Parathyroid adenoma (tissue), 2 donors: Measurements from ENCODE around the gene MED9.

Source experiments
- H2AFZ ChIP-seq: fragments of 300-600 bp; sonication (generic); one replicate; pipeline ENCODE4 v1.7.0; 2017; ENCODE audit warnings: antibody characterized with exemption, mild to moderate bottlenecking
- H3K27ac ChIP-seq: fragments of 300-600 bp; sonication (generic); one replicate; pipeline ENCODE4 v1.7.0; 2017
- H3K27me3 ChIP-seq: fragments of 300-600 bp; sonication (generic); one replicate; pipeline ENCODE4 v1.7.0; 2017; ENCODE audit warnings: low read length; ENCODE audit not compliant: control insufficient read depth, insufficient read depth
- H3K36me3 ChIP-seq: fragments of 300-600 bp; sonication (generic); one replicate; pipeline ENCODE4 v1.7.0; 2017; ENCODE audit warnings: low read length; ENCODE audit not compliant: control insufficient read depth, insufficient read depth
- H3K4me1 ChIP-seq: fragments of 300-600 bp; sonication (generic); one replicate; pipeline ENCODE4 v1.7.0; 2017; ENCODE audit warnings: control low read depth
- H3K4me2 ChIP-seq: fragments of 300-600 bp; sonication (generic); one replicate; pipeline ENCODE4 v1.7.0; 2017; ENCODE audit warnings: low read length
- H3K4me3 ChIP-seq: fragments of 300-600 bp; sonication (generic); one replicate; pipeline ENCODE4 v1.7.0; 2017; ENCODE audit warnings: low read depth, low read length
- H3K79me2 ChIP-seq: fragments of 300-600 bp; sonication (generic); one replicate; pipeline ENCODE4 v1.7.0; 2017; ENCODE audit warnings: control low read depth
- H3K9ac ChIP-seq: fragments of 300-600 bp; sonication (generic); one replicate; pipeline ENCODE4 v1.7.0; 2017; ENCODE audit warnings: mild to moderate bottlenecking
- H3K9me3 ChIP-seq: fragments of 300-600 bp; sonication (generic); one replicate; pipeline ENCODE4 v1.7.0; 2017; ENCODE audit warnings: low read length; ENCODE audit not compliant: control insufficient read depth
- CTCF ChIP-seq: fragments of 300-600 bp; sonication (generic); IDR thresholded peaks from one replicate; pipeline ENCODE4 v1.7.0; 2017; ENCODE audit warnings: antibody characterized with exemption, mild to moderate bottlenecking
- donor health status: primary hyperparathyroidism.

The MED9 gene

GRCh38 chr17:17446666-17447155 is 30.1 kb upstream of the MED9 start:
- Histone ChIP-seq H3K4me1 (peaks cover 6% of the 10 kb centered on the region), H3K36me3 (no peaks in the 10 kb centered on the region), H2AFZ (no peak overlapping the region), H3K27ac (peak overlapping the region; percentile 15), H3K27me3 (no peaks in the 10 kb centered on the region), H3K9me3 (no peaks in the 10 kb centered on the region), H3K4me3 (no peak overlapping the region), H3K4me2 (no peak overlapping the region), H3K79me2 (no peaks in the 10 kb centered on the region), H3K9ac (no peak overlapping the region)
- TF ChIP-seq CTCF: no peak

GRCh38 chr17:17447264-17447663 is 29.5 kb upstream of the MED9 start:
- H3K9me3 ChIP-seq: no peaks in the 10 kb centered on the region
- no peak overlapping the region for H3K4me3 ChIP-seq
- H3K36me3 ChIP-seq: no peaks in the 10 kb centered on the region
- H3K4me1 ChIP-seq: peaks cover 6% of the 10 kb centered on the region
- no peaks in the 10 kb centered on the region for H3K27me3 ChIP-seq
- no peak overlapping the region for H2AFZ ChIP-seq
- H3K27ac ChIP-seq: no peak overlapping the region
- no peak for TF ChIP-seq CTCF
- H3K79me2 ChIP-seq: no peaks in the 10 kb centered on the region
- H3K9ac ChIP-seq: no peak overlapping the region
- H3K4me2 ChIP-seq: no peak overlapping the region

- Histone ChIP-seq H2AFZ (no peak overlapping the region), H3K36me3 (no peaks in the 10 kb centered on the region), H3K27ac (no peak overlapping the region), H3K79me2 (no peaks in the 10 kb centered on the region), H3K9ac (no peak overlapping the region), H3K4me2 (no peak overlapping the region), H3K27me3 (no peaks in the 10 kb centered on the region), H3K9me3 (no peaks in the 10 kb centered on the region), H3K4me1 (peaks cover 6% of the 10 kb centered on the region), H3K4me3 (no peak overlapping the region)
- TF ChIP-seq CTCF: no peak
Measured at GRCh38 chr17:17448076-17448475, 28.7 kb upstream of the MED9 start.

- H3K4me3 ChIP-seq: no peak overlapping the region
- TF ChIP-seq CTCF: no peak
- H2AFZ ChIP-seq: no peak overlapping the region
- no peak overlapping the region for H3K4me2 ChIP-seq
- no peaks in the 10 kb centered on the region for H3K79me2 ChIP-seq
- no peaks in the 10 kb centered on the region for H3K9me3 ChIP-seq
- no peak overlapping the region for H3K9ac ChIP-seq
- H3K36me3 ChIP-seq: no peaks in the 10 kb centered on the region
- peaks cover 6% of the 10 kb centered on the region for H3K4me1 ChIP-seq
- no peaks in the 10 kb centered on the region for H3K27me3 ChIP-seq
- H3K27ac ChIP-seq: no peak overlapping the region
Measured at GRCh38 chr17:17448723-17449122, 28.1 kb upstream of the MED9 start.

- H3K36me3 ChIP-seq: no peaks in the 10 kb centered on the region
- no peaks in the 10 kb centered on the region for H3K9me3 ChIP-seq
- no peak overlapping the region for H3K27ac ChIP-seq
- no peak overlapping the region for H3K9ac ChIP-seq
- no peaks in the 10 kb centered on the region for H3K79me2 ChIP-seq
- no peak overlapping the region for H2AFZ ChIP-seq
- H3K4me3 ChIP-seq: no peak overlapping the region
- no peak for TF ChIP-seq CTCF
- H3K27me3 ChIP-seq: no peaks in the 10 kb centered on the region
- H3K4me2 ChIP-seq: no peak overlapping the region
- no peaks in the 10 kb centered on the region for H3K4me1 ChIP-seq
Measured at GRCh38 chr17:17453088-17453487, 23.7 kb upstream of the MED9 start.
